GM12878 (cell line): ENCODE results near the gene ANKRD23. TPM values are rescaled to one million over a fixed set of nuclear protein-coding genes. Genes with fewer than 3 reads are reported as not detected.

Source experiments
- ATAC-seq: fragments of 200-7000 bp; cut with Tn5 transposase; 3 replicates; pipeline ENCODE4 v1.9.1; 2020; ENCODE audit warnings: mild to moderate bottlenecking, moderate library complexity
- BruUV-seq: library from RNA; stranded (reverse); fragments of 400-500 nt; replicated peaks from 2 replicates; lab custom pipeline; 2021; lab: Mats Ljungman, UMichigan
- CTCF ChIA-PET: fragments of 300-600 bp; sonication (Branson Sonifier 250); formaldehyde crosslinking; extraction: SDS; loops from one replicate; lab custom pipeline; 2021; ENCODE audit warnings: inconsistent platforms; lab: Yijun Ruan, JAX
- POLR2A ChIA-PET: fragments of 350-600 bp; formaldehyde crosslinking; extraction: SDS; loops from one replicate; lab custom pipeline; 2021; ENCODE audit warnings: inconsistent platforms; lab: Charles Lee
- RAD21 ChIA-PET: fragments of 300-600 bp; sonication (Branson Sonifier 250); formaldehyde crosslinking; loops from one replicate; lab custom pipeline; 2023; ENCODE audit warnings: antibody characterized with exemption; ENCODE audit not compliant: unreplicated experiment; lab: Charles Lee
- SMC1A ChIA-PET: fragments of 300-600 bp; sonication (Branson Sonifier 250); formaldehyde crosslinking; loops from one replicate; lab custom pipeline; 2023; ENCODE audit not compliant: unreplicated experiment, uncharacterized antibody; lab: Charles Lee
- DNase-seq: peaks from one replicate; pipeline ENCODE4 v3.0.0-alpha.2; 2011; ENCODE audit warnings: low read depth, low spot score
- FAIRE-seq: peaks from 3 replicates; lab custom pipeline; 2011; peaks lifted over from hg19 to GRCh38; lab: Jason Lieb, UNC
- H2AFZ ChIP-seq: 2 replicates; pipeline ENCODE4 v1.6.0; 2011; ENCODE audit warnings: low read depth, low read length, control low read depth; ENCODE audit not compliant: control insufficient read depth
- H3K27ac ChIP-seq: 2 replicates; pipeline ENCODE4 v1.5.1; 2011; ENCODE audit warnings: control low read depth; ENCODE audit not compliant: control insufficient read depth, insufficient read depth
- H3K27me3 ChIP-seq, 2 experiments: replicated peaks in 1 of 2; 2 replicates each; pipeline versions ENCODE4 v1.6.0 to v1.6.1; 2011; ENCODE audit warnings: low read length in 1 of 2; ENCODE audit not compliant: control insufficient read depth in 2 of 2, insufficient read depth in 2 of 2
- H3K36me3 ChIP-seq, 2 experiments: 2 replicates each; pipeline ENCODE4 v1.5.1; 2011; ENCODE audit warnings: low read length in 1 of 2; ENCODE audit not compliant: control insufficient read depth in 2 of 2, insufficient read depth in 2 of 2
- H3K4me1 ChIP-seq: 2 replicates; pipeline ENCODE4 v1.6.1; 2011; ENCODE audit warnings: mild to moderate bottlenecking, low read length, moderate library complexity, mixed read lengths; ENCODE audit not compliant: control insufficient read depth, insufficient read depth
- H3K4me2 ChIP-seq: 2 replicates; pipeline ENCODE4 v1.6.0; 2011; ENCODE audit warnings: control low read depth; ENCODE audit not compliant: control insufficient read depth, insufficient read depth
- H3K4me3 ChIP-seq: fragments of 200-600 bp; sonication (generic); 2 replicates; pipeline ENCODE4 v1.5.1; 2016
- H3K79me2 ChIP-seq: 2 replicates; pipeline ENCODE4 v1.6.0; 2011; ENCODE audit warnings: low read length; ENCODE audit not compliant: control insufficient read depth, insufficient read depth
- H3K9ac ChIP-seq: 2 replicates; pipeline ENCODE4 v1.8.0; 2011; ENCODE audit warnings: low read length, control low read depth, mixed read lengths; ENCODE audit not compliant: control insufficient read depth, insufficient read depth
- H3K9me3 ChIP-seq: replicated peaks from 3 replicates; pipeline ENCODE4 v1.5.1; 2011; ENCODE audit warnings: mild to moderate bottlenecking, low read length; ENCODE audit not compliant: control insufficient read depth, insufficient read depth
- H4K20me1 ChIP-seq: 2 replicates; pipeline ENCODE4 v1.6.0; 2011; ENCODE audit not compliant: control insufficient read depth, insufficient read depth
- ATF7 ChIP-seq: fragments of 450-650 bp; IDR thresholded peaks from 2 replicates; pipeline ENCODE4 v1.6.1; 2016; ENCODE audit warnings: low read depth, mild to moderate bottlenecking
- BMI1 ChIP-seq: fragments of 450-650 bp; IDR thresholded peaks from 2 replicates; pipeline ENCODE4 v1.6.1; 2016; ENCODE audit warnings: mild to moderate bottlenecking, moderate library complexity, borderline replicate concordance
- FOXM1 ChIP-seq: IDR thresholded peaks from 2 replicates; pipeline ENCODE4 v1.6.1; 2012; ENCODE audit warnings: low read depth, mild to moderate bottlenecking, inconsistent platforms, low read length, moderate library complexity
- HCFC1 ChIP-seq: fragments of 150-350 bp; IDR thresholded peaks from 2 replicates; pipeline ENCODE4 v1.6.1; 2014; ENCODE audit warnings: low read length
- KDM1A ChIP-seq: fragments of 200-600 bp; sonication (generic); IDR thresholded peaks from 2 replicates; pipeline ENCODE4 v1.6.1; 2016; ENCODE audit warnings: borderline replicate concordance
- NBN ChIP-seq: fragments of 450-650 bp; IDR thresholded peaks from 2 replicates; pipeline ENCODE4 v1.6.1; 2016
- NFYB ChIP-seq: IDR thresholded peaks from 2 replicates; pipeline ENCODE4 v1.6.1; 2011; ENCODE audit warnings: low read depth, mild to moderate bottlenecking, low read length, improper control_type of control experiment, moderate library complexity; ENCODE audit not compliant: insufficient read depth
- TARDBP ChIP-seq: IDR thresholded peaks from 2 replicates; pipeline ENCODE4 v1.6.1; 2016; ENCODE audit warnings: borderline replicate concordance
- ZNF24 ChIP-seq: fragments of 450-650 bp; IDR thresholded peaks from 2 replicates; pipeline ENCODE4 v1.6.1; 2017; ENCODE audit warnings: antibody characterized with exemption, mild to moderate bottlenecking
- ZZZ3 ChIP-seq: IDR thresholded peaks from 2 replicates; pipeline ENCODE4 v1.6.1; 2011; ENCODE audit warnings: low read depth; ENCODE audit not compliant: control insufficient read depth, insufficient read length
- WGBS: methylation state at CpG from one replicate; pipeline ENCODE4 v1.1.6; 2016; ENCODE audit warnings: low lambda C conversion rate; ENCODE audit not compliant: insufficient replicate concordance, insufficient coverage; ENCODE audit errors: missing lambda C conversion rate; 5-methylcytosine and 5-hydroxymethylcytosine counted together
- in situ Hi-C: fragments of 300-500 bp; cut with MboI; formaldehyde crosslinking; loops from 9 replicates; pipeline ENCODE4 v1.14.3; 2018; ENCODE audit warnings: mixed read lengths
- intact Hi-C: fragments of 100-400 bp; cut with micrococcal nuclease; formaldehyde crosslinking; loops from one replicate; pipeline ENCODE4 v1.14.2; 2022; ENCODE audit not compliant: unreplicated experiment
- polyA plus RNA-seq, 11 experiments: library from polyadenylated mRNA; depleted of rRNA in 4 of 11; unstranded in 6 of 11; stranded (reverse) in 5 of 11; fragments of >200 nt; fragmentation: Nextera tagmentation in 4 of 11; fragmentation: Illumina TruSeq in 1 of 11; extraction: Ambion mirVana in 4 of 11; extraction: Trizol in 1 of 11; gene quantifications; 1 replicate in 1 of 11; 2 replicates in 10 of 11; pipeline versions ENCODE4 v1.2.1 to v1.2.3, GENCODE V29; 2011 to 2016; ENCODE audit warnings: inconsistent platforms in 2 of 11, missing spikeins in 2 of 11, low read depth in 1 of 11
- total RNA-seq, 4 experiments: library from RNA; depleted of rRNA in 3 of 4; stranded (reverse); fragments of >200 nt in 3 of 4; fragmentation: Illumina TruSeq in 1 of 4; extraction: Trizol in 1 of 4; gene quantifications; 2 replicates each; pipeline versions ENCODE4 v1.2.1 to v1.2.3, GENCODE V29; 2013 to 2021
- TF ChIP-seq, protein P1 (sequence below): IDR thresholded peaks from 2 replicates; pipeline ENCODE4 v1.6.1; 2012; ENCODE audit warnings: mild to moderate bottlenecking, low read depth, low read length
- TF ChIP-seq, protein P2 (sequence below): fragments of 450-650 bp; conservative IDR thresholded peaks from 2 replicates; pipeline ENCODE4 v1.6.1; 2017; ENCODE audit warnings: mild to moderate bottlenecking, moderate library complexity
- TF ChIP-seq, protein P3 (sequence below): fragments of 450-650 bp; formaldehyde crosslinking; IDR thresholded peaks from 2 replicates; pipeline ENCODE4 v1.4.0; 2020; ENCODE audit warnings: mild to moderate bottlenecking, moderate library complexity
- TF ChIP-seq, protein P4 (sequence below): fragments of 450-650 bp; IDR thresholded peaks from 2 replicates; pipeline ENCODE4 v1.6.1; 2017; ENCODE audit warnings: borderline replicate concordance

The ANKRD23 gene
- total and polyA plus RNA-seq, 10 of the 15 experiments (the other 5 are each of a cell fraction or from before 2014, with no cell fraction given): 0.34 to 5.3 (median 2.7) TPM

DNA sequence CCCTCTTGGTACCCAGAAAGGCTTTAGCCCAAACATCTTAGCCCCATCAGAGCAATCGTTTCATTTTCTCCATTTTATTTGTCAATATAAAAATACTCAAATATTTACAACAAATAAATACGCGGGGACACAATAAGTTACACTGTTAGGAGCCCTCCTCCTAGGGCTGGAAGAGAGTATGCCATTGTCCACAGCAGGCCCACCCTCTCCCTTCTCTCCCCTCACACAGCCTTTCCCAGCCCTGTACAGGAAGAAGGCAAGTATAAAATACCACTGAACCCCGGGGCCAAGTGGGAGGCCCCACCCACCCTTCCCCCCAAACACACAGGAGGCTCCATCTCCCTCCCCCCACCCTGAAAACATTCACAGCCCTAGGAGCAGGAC lies 15.9 kb upstream of the ANKRD23 start:
- POLR2A ChIA-PET: no interaction called here
- no peaks in the 10 kb centered on the region for H4K20me1 ChIP-seq
- H3K79me2 ChIP-seq: peaks cover 18% of the 10 kb centered on the region
- FAIRE-seq: no peak
- peaks cover 3% of the 10 kb centered on the region; the same call in 1 of the 2 replicates for H3K4me1 ChIP-seq
- H3K9me3 ChIP-seq: no peaks in the 10 kb centered on the region
- H3K36me3 ChIP-seq: peaks cover 3 to 21% of the 10 kb centered on the region in 2 experiments; a peak in 3 of 4 replicates
- no peak overlapping the region for H2AFZ ChIP-seq
- H3K4me3 ChIP-seq: no peak overlapping the region
- no peak overlapping the region for H3K27ac ChIP-seq
- SMC1A ChIA-PET: no interaction called here
- H3K4me2 ChIP-seq: no peak overlapping the region
- intact Hi-C loops: no loop called here
- BruUV-seq: no TSS peak
- H3K9ac ChIP-seq: no peak overlapping the region
- in situ Hi-C loops: loop anchor here (5.0 to 10.0 kb wide), 2 partner anchors 93 to 255 kb away; partner anchors contain the start of gene ANKRD36
- CTCF ChIA-PET: interaction anchor here (1.0 to 10.4 kb wide), 2 partner anchors 93 to 253 kb away, joined by 3 to 238 read pairs; no protein-coding TSS in a partner anchor
- DNase-seq: no peak
- RAD21 ChIA-PET: interaction anchor here (3.6 kb wide), 1 partner anchor 8 kb away, joined by 39 read pairs; no protein-coding TSS in a partner anchor
- 75% methylated on average over 4 of the region's 4 CpGs for WGBS
- H3K27me3 ChIP-seq: no peaks in the 10 kb centered on the region
- ATAC-seq: no peak
- TF ChIP-seq ZZZ3 (no peak), ATF7 (no peak), HCFC1 (no peak), KDM1A (no peak), ZNF24 (no peak), TARDBP (no peak), NFYB (no peak), BMI1 (no peak), NBN (no peak), FOXM1 (no peak)
- TF ChIP-seq, protein P1, sequence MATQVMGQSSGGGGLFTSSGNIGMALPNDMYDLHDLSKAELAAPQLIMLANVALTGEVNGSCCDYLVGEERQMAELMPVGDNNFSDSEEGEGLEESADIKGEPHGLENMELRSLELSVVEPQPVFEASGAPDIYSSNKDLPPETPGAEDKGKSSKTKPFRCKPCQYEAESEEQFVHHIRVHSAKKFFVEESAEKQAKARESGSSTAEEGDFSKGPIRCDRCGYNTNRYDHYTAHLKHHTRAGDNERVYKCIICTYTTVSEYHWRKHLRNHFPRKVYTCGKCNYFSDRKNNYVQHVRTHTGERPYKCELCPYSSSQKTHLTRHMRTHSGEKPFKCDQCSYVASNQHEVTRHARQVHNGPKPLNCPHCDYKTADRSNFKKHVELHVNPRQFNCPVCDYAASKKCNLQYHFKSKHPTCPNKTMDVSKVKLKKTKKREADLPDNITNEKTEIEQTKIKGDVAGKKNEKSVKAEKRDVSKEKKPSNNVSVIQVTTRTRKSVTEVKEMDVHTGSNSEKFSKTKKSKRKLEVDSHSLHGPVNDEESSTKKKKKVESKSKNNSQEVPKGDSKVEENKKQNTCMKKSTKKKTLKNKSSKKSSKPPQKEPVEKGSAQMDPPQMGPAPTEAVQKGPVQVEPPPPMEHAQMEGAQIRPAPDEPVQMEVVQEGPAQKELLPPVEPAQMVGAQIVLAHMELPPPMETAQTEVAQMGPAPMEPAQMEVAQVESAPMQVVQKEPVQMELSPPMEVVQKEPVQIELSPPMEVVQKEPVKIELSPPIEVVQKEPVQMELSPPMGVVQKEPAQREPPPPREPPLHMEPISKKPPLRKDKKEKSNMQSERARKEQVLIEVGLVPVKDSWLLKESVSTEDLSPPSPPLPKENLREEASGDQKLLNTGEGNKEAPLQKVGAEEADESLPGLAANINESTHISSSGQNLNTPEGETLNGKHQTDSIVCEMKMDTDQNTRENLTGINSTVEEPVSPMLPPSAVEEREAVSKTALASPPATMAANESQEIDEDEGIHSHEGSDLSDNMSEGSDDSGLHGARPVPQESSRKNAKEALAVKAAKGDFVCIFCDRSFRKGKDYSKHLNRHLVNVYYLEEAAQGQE: no peak
- TF ChIP-seq, protein P2, sequence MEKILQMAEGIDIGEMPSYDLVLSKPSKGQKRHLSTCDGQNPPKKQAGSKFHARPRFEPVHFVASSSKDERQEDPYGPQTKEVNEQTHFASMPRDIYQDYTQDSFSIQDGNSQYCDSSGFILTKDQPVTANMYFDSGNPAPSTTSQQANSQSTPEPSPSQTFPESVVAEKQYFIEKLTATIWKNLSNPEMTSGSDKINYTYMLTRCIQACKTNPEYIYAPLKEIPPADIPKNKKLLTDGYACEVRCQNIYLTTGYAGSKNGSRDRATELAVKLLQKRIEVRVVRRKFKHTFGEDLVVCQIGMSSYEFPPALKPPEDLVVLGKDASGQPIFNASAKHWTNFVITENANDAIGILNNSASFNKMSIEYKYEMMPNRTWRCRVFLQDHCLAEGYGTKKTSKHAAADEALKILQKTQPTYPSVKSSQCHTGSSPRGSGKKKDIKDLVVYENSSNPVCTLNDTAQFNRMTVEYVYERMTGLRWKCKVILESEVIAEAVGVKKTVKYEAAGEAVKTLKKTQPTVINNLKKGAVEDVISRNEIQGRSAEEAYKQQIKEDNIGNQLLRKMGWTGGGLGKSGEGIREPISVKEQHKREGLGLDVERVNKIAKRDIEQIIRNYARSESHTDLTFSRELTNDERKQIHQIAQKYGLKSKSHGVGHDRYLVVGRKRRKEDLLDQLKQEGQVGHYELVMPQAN: no peak
- TF ChIP-seq, protein P3, sequence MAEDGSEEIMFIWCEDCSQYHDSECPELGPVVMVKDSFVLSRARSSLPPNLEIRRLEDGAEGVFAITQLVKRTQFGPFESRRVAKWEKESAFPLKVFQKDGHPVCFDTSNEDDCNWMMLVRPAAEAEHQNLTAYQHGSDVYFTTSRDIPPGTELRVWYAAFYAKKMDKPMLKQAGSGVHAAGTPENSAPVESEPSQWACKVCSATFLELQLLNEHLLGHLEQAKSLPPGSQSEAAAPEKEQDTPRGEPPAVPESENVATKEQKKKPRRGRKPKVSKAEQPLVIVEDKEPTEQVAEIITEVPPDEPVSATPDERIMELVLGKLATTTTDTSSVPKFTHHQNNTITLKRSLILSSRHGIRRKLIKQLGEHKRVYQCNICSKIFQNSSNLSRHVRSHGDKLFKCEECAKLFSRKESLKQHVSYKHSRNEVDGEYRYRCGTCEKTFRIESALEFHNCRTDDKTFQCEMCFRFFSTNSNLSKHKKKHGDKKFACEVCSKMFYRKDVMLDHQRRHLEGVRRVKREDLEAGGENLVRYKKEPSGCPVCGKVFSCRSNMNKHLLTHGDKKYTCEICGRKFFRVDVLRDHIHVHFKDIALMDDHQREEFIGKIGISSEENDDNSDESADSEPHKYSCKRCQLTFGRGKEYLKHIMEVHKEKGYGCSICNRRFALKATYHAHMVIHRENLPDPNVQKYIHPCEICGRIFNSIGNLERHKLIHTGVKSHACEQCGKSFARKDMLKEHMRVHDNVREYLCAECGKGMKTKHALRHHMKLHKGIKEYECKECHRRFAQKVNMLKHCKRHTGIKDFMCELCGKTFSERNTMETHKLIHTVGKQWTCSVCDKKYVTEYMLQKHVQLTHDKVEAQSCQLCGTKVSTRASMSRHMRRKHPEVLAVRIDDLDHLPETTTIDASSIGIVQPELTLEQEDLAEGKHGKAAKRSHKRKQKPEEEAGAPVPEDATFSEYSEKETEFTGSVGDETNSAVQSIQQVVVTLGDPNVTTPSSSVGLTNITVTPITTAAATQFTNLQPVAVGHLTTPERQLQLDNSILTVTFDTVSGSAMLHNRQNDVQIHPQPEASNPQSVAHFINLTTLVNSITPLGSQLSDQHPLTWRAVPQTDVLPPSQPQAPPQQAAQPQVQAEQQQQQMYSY (CRISPR knock-in tag): no peak
- TF ChIP-seq, protein P4, sequence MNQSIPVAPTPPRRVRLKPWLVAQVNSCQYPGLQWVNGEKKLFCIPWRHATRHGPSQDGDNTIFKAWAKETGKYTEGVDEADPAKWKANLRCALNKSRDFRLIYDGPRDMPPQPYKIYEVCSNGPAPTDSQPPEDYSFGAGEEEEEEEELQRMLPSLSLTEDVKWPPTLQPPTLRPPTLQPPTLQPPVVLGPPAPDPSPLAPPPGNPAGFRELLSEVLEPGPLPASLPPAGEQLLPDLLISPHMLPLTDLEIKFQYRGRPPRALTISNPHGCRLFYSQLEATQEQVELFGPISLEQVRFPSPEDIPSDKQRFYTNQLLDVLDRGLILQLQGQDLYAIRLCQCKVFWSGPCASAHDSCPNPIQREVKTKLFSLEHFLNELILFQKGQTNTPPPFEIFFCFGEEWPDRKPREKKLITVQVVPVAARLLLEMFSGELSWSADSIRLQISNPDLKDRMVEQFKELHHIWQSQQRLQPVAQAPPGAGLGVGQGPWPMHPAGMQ: no peak
